CD1c-positive myeloid dendritic cell (primary cell): ENCODE measurements around the gene LRCOL1.

Experiments
- DNase-seq: peaks from one replicate; pipeline ENCODE4 v3.0.0-alpha.2; 2016; ENCODE audit errors: extremely low spot score

LRCOL1 gene

GRCh38 chr12:132619071-132619385, 8.6 kb upstream of the LRCOL1 start:
- DNase-seq: no peak

GRCh38 chr12:132618683-132619043, 8.3 kb upstream of the LRCOL1 start, which contains the start of gene P2RX2:
TSS of gene P2RX2 (plus strand) at chr12:132618776. CDS start at chr12:132618817, 41 bp downstream.
- no peak for DNase-seq

GRCh38 chr12:132617822-132618682, 7.7 kb upstream of the LRCOL1 start:
- DNase-seq: no peak

DNA sequence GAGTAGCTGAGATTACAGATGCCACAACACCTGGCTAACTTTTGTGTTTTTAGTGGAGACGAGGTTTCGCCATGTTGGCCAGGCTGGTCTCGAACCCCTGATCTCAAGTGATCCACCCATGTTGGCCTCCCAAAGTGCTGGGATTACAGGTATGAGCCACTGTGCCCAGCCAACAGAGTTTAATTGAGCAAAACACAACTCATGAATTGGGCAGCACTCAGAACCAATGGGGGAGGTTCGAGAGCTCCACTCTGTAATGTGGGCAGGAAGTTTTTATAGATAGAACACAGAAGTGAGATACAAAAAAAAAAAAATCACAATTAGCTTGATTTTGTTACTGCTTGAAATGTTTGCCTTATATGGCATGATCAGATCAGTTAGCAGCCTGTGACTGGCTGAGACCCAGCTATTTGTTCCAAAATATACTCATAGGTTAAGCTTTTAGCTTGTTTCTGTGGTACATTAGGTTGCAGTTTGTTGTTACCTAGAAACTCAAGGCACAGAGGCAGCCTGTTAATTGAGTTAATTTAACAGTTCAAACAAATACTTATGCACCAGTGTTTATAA, 6.8 kb upstream of the LRCOL1 start:
- DNase-seq: no peak

DNA sequence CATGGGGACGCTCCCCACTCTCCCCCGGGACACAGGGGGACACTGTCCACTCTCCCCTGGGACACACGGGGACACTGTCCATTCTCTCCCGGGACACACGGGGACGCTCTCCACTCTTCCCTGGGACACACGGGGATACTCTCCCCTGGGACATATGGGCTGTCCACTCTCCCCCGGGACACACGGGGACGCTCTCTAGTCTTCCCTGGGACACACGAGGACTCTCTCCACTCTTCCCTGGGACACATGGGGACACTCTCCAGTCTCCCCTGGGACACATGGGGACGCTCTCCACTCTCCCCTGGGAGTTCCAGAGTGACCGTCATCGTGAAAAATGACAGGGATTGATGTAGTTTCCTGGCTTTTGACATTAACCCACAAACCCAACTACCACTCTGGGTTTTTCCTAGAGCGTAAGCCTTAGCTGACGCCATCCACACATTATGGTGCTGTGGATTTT, 5.2 kb upstream of the LRCOL1 start:
- DNase-seq: no peak

DNA sequence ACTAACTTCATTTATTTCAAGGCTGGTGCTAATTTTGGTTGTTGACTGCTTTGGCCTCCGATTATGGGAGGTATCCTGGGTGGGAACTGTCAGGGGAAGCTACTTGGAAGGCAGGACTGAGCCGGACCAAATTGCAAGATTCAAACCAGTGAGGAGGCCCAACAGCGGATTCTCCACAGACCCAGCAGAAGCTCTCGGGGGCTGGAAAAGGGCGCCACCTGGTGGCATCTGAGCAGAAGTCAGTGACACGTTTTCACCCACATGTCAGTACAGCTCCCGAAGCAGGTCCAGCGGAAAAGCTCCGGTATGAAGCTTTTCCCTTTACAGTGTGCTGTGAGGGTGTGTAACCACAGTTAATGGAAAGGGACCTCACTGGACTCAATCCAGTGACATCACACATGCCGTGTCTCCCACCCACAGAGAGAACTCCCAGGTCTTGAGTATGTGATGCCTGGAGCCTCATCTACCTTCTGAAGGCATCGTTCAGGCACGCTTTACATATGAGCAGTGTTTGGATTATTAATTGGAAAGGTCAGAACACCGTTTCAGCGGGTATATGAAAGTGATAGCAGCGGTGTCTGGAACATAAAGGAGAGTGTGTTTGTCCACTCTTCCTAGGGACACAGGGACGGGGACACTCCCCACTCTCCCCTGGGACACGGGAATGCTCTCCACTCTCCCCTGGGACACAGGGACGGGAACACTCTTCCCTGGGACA, 4.6 kb upstream of the LRCOL1 start:
- DNase-seq: peak; percentile 83

DNA sequence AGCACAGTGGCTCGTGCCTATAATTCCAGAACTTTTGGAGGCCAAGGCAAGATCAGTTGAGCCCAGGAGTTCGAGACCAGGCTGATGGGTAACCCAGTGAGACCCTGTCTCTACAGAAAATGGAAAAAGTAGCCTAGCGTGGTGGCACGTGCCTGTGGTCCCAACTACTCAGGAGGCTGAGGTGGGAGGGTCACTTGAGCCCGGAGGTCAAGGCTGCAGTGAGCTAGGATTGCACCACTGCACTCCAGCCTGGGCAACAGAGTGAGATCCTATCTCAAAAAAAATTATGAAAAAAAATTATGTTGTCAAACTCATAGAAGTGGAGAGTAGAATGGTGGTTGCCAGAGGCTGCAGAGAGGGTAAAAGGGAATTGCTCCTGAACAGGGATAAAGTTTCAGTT, 3.6 kb upstream of the LRCOL1 start:
- DNase-seq: no peak

- DNase-seq: no peak
Measured at GRCh38 chr12:132611620-132612019, 1.2 kb upstream of the LRCOL1 start.

DNA sequence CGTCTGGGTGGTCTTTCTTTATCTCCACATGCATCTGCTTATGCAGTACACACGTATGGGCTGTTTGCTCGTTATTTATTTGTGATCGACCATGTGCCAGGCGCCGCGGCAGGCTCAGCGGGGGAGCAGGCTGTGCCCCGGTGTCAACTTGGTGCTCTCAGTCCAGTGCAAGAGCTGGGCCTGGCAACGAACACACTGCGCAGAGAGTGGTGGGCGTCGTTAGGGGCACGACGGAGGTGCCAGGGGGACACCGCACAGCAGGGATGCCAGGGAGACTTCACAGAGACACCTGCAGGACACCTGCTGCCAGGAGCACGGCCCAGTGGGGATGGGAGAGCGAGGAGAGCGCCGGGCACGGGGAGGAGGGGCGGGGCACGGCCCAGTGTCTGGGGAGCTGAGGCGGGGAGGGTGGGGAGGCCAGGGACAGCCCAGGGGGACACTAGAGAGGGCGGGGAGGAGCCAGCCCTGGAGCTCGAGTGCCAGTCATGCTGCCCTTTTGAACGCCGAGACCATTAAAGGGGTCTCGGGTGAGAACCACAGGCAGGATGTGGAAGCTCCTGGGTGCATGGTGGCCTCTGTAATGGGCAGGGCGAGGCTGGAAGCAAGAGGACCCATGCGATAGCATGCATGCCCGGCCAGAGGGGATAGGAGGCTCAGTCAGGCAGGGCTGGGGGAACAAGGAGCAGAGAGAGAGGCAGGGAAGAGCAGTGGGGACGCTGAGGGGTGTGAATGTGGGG, 652 bp upstream of the LRCOL1 start:
- no peak for DNase-seq

GRCh38 chr12:132608231-132609171, 1.9 kb downstream of the LRCOL1 start:
- DNase-seq: no peak

- no peak for DNase-seq
Measured at GRCh38 chr12:132606927-132607326, 3.5 kb downstream of the LRCOL1 start.

DNA sequence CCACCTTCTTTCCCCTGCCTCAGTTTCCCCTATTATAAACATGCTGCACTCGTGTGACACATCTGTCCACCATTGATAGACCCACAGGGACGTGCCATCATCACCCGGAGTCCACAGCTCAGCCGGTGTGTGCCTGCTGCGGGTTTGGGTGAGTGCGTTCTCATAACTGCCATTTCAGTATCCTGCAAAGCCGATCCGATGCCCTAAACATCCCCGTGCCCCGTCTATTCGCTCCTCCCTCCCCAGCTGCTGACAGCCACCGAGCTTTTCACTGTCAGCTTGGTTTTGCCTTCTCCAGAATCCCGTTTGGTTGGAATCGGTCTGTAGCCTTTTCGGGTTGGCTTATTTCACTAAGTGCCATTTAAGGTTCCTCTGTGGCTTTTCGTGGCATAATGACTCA, 3.9 kb downstream of the LRCOL1 start:
- no peak for DNase-seq

GRCh38 chr12:132605892-132606291, 4.5 kb downstream of the LRCOL1 start:
- no peak for DNase-seq

DNA sequence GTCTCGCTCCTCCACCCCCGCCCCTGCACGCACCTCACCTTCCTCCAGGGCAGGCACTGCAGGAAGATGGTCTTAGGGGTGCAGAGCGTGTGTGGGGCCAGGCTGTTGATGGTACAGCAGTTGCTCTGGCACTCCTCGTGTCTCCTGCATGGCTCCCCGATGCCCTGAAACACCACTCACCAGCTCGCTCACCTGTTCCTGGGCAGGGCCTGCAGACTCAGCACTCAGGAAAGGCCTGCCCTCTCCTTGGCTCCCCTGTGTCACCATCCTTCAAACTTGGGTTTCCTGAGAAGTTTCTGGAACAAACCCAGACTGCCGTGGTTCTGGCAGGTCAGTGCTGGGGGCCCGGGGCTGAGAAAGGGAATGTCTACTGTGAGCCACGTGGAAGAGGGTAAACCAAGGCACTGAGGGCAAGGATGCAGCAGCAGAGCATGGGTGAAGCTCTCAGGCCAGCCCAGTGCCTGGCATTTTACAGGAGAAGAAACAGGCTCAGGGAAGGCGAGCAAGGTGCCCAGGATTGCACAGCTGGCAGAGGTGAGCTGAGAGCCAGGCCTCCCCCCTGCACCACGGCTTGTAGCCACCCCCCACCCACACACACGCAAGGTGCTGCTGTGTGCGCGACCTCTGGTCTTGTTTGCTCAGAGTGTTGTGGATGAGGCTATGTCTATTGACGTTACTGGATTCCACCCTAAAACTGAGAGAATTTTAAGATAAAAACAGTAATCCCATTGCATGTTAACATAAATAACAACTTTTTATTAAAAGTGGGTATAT, 5.5 kb downstream of the LRCOL1 start:
- no peak for DNase-seq

GRCh38 chr12:132604151-132604618, 6.2 kb downstream of the LRCOL1 start:
- DNase-seq: no peak

GRCh38 chr12:132603240-132604150, 6.9 kb downstream of the LRCOL1 start:
- no peak for DNase-seq

- DNase-seq: no peak
Measured at GRCh38 chr12:132602572-132603239, 7.7 kb downstream of the LRCOL1 start.

GRCh38 chr12:132601171-132601883, 9.1 kb downstream of the LRCOL1 start:
- no peak for DNase-seq
